Measurements from ENCODE around the gene STIM2. TPM values are rescaled to one million over a fixed set of nuclear protein-coding genes. Genes with fewer than 3 reads are reported as not detected.

STIM2 gene
- polyA plus RNA-seq, 3 donors, result 37.9 to 42.6 (median 41.7) TPM

DNA sequence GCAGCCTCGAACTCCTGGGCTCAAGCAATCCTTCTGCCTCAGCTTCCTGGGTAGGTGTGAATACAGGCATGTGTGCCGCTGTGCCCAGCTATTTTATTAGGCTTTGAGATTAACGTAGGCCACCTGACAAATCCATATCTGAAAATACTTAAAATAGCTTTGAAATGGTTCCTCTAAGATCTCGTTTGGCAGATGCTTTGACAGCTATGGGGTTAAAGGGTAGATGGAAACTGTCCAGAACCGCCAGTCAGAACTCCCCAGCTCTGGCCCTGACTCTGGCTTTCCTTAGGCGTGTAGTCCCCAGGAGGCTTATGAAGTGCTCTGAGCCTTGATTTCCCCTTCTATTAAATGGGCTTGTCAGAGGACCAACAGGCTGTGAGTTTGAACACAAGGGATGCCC lies 32.8 kb upstream of the STIM2 start:
- no peak for DNase-seq (ENCODE audit: extremely low read depth in 1 of 11, low read depth in 9 of 11, low spot score in 4 of 11)

DNA sequence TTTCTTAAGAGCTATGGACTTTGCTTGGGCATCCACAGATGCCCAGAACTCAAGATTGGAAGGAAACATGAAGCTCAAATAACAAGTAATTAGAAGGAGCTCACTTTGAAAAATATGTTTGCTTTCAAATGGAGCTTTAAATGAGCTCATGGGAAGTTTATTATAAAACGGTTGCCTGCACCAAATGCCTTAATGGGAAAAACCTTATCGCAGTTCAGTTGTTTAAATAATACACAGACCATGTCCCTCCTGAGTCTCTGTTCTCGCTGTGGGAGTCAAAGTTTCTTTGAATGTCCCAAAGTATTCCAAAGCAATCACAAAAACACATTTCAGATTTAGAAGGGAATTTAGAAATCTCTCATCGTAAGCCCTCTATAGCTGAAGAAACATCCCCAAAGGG lies 31.6 kb upstream of the STIM2 start:
- DNase-seq (ENCODE audit: extremely low read depth in 1 of 11, low read depth in 9 of 11, low spot score in 4 of 11), result no peak

DNA sequence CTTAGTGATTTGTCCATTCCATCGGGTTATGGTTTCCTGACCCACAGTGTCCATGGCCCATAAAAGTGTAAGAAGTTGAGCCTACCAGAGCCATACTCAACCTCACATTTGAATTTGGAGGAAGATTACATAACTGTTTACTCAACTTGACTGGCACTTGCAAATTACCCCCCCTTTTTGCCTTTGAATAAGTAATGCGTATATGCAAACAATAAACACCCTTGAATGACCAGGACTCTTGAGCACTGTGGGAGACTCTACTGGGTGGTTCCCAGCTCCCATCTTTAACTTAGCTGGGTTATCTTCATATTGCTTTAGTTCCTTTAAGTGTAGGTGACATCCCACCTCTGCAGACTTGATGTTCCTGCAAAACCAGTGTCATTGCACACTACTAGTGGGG lies 30.6 kb upstream of the STIM2 start:
- no peak for DNase-seq (ENCODE audit: extremely low read depth in 1 of 11, low read depth in 9 of 11, low spot score in 4 of 11)

DNA sequence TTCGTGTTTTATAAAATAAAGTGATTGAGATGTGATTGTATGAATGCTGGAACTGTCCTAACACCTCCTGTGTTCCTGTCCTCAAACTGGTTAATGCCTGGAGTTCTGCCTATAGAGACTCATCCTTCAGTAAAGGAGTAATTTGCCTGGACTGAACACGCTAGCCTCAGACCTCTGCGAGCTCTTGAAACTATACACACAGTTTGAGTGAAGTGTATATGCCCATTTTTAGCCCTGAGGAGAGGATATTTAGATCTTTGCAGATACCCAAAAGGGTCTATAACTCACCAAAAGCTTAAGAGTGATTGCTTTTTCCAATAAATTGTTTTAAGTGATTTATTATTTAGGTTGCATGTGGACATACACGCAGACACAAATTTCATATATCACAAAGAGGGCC lies 29.9 kb upstream of the STIM2 start:
- DNase-seq (ENCODE audit: extremely low read depth in 1 of 11, low read depth in 9 of 11, low spot score in 4 of 11), result no peak

DNA sequence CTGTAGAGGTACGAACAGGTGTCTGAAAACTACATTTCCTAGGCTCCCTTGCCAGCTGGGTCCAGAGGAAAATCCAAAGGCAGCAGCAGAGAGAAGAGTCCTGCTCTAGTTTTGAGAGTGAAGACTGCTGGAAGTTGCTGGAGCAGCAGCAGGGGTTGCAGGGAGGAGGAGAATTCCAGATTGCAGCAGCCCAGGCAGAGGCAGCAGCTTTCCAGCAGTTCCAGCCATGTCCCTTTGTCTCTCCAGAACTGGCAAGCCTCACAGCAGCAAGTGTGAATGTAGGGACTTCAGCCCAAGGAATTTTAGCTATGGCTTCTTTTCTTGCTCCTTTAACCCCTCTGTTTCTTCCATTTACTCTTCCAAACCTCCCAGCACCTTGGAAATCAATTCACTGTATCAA lies 24.1 kb upstream of the STIM2 start:
- no peak for DNase-seq (ENCODE audit: extremely low read depth in 1 of 11, low read depth in 9 of 11, low spot score in 4 of 11)

DNA sequence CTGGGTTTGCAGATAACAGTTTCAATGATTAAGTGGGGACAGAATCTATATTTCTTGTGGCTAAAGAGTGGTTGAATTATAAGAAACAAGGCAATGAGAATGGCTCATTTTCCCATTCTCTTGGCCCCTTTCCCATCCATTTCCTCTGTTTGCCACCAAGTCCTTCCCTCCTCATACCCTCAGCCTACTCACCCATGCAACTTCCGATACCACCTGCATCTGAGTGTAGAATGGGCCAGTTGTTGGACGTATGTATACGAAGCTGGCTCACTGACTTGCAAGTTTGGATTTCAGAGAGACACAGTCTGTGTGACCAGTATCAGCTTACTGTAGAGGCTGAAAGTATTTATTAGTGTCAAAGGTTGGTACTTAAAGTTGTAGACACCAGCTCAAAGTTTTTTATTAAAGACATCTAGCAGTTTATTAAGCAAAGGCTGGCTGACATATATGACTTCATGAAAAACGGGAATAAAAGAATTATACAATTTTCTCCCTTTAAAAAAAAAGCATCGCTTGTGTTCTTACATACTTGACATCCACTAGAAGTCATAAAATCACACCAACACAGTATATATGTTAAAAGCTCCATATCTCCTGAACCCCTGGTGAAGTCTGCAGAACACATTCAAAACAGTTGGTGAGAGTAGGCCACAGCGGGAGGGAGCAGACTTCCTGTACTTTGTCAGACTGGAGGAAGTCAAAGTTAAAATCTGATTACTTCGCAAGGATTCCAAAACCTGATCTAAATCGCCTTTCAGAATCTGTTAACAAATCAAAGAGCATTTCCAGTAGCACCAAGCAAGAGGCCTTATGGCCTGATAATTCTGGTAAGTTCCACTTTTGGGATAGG lies 22.4 kb upstream of the STIM2 start:
- no peak for DNase-seq (ENCODE audit: extremely low read depth in 1 of 11, low read depth in 9 of 11, low spot score in 4 of 11)

DNA sequence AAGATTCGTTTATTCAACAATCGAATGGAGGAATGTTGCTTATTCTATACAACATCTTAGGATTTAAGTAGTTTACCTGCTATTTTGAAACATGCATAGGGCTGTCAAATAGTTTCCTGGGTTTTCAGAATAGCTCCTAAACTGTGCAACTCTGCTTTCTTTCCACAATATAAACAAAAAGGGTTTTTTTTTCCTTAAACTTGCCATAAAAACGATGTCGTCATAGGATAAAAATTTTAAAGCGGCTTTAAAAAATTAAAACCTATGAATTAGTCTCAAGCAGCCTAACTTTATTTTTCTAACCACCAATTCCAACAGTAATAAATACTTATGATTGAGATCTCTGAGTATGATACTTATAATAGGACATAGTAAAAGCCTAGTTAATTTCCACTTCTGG lies 21.6 kb upstream of the STIM2 start:
- no peak for DNase-seq (ENCODE audit: extremely low read depth in 1 of 11, low read depth in 9 of 11, low spot score in 4 of 11)

DNA sequence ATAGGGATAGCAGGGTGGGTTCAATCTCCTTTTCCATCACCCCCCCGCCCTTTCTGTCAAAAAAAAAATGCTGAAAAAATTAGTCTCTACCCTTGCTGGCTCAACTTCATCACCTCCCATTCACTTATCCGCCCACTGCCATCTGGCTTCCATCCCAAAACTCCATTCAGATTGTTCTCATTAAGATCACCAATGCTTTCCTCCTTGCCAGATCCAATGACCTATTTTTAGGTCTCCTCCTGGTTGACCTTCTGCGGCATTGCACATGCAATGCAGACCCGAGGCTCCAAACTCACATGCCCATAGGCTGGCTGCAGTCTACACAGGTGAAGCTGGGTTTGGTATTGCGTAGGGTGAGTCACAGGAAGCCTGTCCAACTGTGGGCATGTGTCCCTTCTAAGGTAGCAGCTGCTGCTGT lies 21.1 kb upstream of the STIM2 start:
- DNase-seq (ENCODE audit: extremely low read depth in 1 of 11, low read depth in 9 of 11, low spot score in 4 of 11), result no peak

DNA sequence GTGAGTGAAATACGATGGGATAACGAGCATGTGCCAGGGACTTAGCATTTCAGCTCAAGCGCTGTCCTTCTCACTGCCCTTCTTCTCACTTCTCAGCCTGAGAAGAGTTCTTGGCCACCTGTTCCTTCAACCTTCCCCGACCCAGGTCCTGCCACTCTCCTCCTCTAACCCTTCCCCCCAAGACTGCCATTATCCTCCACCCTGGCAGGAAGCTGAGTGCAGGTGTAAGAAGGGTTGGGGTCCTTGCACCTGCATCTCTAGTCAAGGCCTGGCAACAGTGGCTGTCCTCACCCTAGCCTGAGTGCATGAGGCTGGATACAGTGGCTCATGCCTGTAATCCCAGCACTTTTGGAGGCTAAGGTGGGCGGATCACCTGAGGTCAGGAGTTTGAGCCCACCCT lies 19.9 kb upstream of the STIM2 start:
- DNase-seq (ENCODE audit: extremely low read depth in 1 of 11, low read depth in 9 of 11, low spot score in 4 of 11), result no peak

DNA sequence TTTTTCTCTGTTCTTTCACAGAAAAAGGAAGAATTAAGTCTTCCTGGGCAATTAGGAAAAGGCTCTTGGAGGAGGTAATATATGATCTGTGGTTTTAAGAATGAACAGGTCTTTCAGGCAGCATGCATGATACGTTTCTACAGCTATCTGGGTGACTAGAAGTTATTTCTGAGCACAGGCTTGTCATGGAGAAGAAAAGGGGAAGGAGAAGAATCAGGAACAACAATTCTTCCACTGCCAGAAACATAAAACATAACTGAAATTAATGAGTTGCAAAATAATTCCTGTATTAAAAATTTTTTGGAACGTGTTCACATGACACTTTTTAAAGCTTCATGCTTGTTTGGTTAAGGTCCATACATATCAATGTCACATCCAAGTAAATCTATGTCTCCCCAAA lies 17.7 kb upstream of the STIM2 start:
- no peak for DNase-seq (ENCODE audit: extremely low read depth in 1 of 11, low read depth in 9 of 11, low spot score in 4 of 11)

DNA sequence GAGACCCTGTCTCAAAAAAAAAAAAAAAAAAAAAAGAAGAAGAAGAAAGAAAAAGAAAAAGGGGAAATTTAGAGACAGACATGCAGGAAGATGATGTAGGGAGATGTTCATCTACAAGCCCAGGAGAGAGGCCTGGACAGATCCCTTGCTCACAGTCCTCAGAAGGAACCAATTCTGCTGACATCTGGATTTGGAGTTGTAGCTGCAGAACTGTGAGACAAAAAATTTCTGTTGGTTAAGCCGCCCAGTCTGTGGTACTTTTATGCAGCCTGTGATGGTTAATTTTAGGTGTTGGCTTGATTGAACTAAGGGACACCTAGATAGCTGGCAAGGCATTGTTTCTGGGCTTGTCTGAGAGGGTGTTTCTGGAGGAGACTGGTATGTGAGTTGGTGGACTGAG lies 10.1 kb upstream of the STIM2 start:
- DNase-seq (ENCODE audit: extremely low read depth in 1 of 11, low read depth in 9 of 11, low spot score in 4 of 11), result no peak

DNA sequence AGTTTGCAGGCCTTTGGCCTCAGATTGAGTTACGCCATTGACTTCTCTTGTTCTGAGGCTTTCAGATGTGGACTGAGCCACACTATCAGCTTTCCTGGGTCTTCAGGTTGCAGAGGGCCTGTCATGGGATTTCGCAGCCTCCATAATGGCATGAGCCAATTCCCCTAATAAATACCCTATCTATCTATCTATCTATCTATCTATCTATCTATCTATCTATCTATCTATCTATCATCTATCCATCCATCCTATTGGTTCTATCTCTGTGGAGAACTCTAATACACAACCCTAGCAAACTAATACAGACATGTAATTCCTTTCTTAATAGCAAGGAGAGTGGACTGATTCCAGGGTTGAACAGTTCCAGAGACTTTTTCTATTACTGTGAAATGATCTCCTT lies 9.5 kb upstream of the STIM2 start:
- DNase-seq (ENCODE audit: extremely low read depth in 1 of 11, low read depth in 9 of 11, low spot score in 4 of 11), result no peak

DNA sequence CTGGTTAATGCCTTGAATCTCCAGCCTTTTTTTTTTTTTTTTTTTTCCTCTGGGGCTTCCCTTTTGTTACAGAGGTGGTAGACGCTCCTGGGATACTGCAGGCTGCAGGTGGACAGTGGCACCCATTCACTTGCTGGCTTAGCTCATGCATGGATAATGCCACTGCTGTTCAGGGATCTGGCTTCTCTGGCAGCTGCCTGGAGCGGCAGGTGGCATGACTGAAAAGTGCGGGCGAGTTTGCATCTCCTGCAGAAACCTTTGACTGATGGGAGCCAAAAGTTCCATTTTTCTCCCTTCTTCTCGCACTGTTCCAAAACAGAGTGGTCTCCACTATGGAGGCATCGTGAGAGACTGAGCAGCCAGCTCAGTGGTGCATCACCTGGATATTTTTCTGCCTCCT lies 5.9 kb upstream of the STIM2 start:
- no peak for DNase-seq (ENCODE audit: extremely low read depth in 1 of 11, low read depth in 9 of 11, low spot score in 4 of 11)

DNA sequence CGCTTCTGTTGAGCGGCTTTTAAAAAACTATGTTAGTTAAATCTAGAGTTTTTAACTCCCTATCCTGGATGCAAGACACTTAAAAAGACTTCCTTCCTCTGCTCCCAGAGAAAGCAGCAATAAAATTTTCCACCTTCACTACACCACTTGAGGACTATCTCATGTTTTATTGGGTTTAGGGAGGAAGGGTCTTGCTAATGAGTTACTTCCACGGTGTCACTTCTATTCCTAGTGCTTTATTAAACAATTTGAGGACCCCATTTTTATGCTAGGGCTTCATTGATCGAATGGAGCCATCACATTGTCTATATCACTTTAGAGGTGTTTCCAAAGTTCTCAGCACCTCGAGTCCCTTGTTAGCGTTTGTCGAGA lies 3.7 kb upstream of the STIM2 start:
- peak in 1 of 11 donors; percentile 48 for DNase-seq (ENCODE audit: extremely low read depth in 1 of 11, low read depth in 9 of 11, low spot score in 4 of 11)

DNA sequence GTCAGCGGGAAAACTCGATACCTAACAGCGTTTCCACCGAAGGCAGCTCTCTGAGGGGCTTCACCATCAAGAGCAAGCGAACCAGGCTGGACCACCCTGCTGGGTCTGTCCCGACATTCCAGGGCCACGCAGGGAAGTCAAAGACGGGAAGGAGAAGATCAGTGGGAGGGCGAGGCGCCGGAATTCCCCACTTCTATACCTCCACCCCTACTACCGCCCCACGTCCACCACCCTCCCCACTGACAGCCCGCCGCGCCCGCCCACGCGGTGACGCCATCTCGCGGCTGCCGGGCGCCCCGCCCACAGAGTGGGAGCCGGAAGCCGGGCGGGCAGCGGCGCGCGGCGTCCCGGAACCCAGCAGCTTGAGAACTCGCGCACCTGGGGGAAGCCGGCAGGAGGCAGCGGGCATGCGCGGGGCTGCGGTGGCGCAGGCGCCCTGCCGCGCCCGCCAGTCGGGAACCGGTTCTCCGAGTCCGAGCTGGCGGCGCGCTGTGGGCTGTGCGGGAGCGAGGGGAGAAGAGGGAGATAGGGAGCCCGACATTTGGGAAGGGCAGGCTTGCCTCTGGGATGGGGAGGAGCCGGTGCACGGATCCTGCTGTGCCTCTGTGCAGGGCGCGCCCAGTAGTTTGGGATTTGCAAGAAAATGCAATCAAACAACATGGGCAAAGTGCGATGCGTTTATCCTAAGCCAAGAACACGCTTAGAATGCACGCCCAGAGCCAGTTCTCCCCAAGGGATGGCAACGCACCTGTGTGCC lies 3.2 kb upstream of the STIM2 start:
- peak; percentile 56 to 87 (median 80) for DNase-seq (ENCODE audit: extremely low read depth in 1 of 11, low read depth in 9 of 11, low spot score in 4 of 11)

DNA sequence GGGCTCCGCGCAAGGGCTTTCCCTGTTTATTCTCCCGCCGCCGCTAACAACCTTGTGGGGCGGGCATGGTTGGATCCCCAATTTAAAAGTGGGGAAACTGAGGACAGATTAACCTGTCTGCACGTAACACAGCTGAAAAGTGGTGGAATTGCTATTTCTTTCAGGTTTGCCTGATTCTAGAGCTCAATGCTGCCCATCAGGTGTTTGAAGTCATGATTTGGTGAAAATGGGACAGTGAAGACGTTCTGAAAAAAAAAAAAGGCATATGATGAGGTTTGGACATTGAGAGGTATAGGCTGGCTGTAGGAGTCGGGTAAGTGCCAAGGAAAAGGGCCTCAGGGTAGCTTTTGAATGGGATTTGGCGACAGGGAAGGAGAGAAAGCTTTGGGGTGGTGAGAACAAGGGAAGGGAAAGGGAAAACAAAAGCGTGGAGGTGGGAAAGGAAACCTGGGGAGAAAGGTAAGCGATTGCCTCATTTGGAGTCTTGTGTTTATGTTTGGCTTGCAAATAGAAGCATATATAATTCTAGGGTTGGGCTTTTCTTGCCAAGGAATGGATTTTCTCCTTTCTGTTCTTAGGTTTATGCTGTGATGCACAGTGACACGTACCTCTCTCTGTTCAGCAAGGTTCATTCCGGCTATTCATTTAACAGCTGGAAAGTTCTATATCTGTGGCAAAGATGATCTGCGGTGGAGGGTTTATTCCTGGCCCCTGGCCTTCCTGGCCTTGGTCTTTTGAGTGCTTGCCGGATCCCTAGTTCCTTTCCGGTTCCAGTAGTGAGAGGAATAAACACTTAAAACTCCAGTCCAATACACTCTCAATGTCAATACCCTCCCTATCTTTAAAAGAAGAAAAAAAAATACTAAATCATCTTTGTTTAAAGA lies 2.4 kb upstream of the STIM2 start:
- no peak for DNase-seq (ENCODE audit: extremely low read depth in 1 of 11, low read depth in 9 of 11, low spot score in 4 of 11)

DNA sequence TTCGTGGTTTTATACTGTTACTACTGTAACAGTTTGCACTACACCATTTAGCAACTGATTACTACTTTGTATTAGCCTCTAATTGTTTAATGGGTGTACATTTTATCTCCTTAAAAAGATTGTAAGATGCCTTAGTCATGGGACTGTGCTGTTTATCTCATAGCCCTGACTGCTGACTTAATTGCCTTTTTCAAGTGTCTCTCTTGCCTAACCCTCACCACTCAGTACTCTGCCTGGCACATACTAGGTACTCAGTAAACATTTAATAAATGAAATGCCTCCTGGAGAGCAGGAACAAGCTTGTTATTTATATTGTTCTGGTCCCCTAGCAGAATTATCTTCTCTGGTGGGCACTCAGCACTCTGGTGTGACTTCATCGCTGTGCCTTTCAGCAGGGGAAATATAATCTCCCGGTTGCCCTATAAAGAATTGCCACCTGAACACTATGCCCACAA lies 1.7 kb upstream of the STIM2 start:
- no peak for DNase-seq (ENCODE audit: extremely low read depth in 1 of 11, low read depth in 9 of 11, low spot score in 4 of 11)

DNA sequence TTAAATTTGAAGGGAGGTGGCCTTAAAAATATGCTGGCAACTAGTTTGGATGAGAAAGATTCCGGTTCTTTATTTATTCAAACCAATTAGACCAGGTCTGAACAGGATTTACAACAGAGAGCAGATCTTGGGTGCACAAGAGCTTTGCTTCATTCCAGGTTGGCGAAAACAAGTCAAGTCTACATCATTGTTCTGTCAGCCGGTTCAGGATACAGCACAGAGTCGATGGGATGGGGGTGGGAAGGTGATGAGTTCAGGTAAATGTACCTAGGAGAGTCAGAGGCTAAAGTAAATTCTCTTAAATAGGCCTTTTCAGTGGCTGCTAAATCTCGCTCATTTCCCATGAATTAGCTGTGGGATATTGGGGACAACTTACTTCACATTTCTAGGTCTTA lies 882 bp upstream of the STIM2 start:
- DNase-seq (ENCODE audit: extremely low read depth in 1 of 11, low read depth in 9 of 11, low spot score in 4 of 11), result no peak

DNA sequence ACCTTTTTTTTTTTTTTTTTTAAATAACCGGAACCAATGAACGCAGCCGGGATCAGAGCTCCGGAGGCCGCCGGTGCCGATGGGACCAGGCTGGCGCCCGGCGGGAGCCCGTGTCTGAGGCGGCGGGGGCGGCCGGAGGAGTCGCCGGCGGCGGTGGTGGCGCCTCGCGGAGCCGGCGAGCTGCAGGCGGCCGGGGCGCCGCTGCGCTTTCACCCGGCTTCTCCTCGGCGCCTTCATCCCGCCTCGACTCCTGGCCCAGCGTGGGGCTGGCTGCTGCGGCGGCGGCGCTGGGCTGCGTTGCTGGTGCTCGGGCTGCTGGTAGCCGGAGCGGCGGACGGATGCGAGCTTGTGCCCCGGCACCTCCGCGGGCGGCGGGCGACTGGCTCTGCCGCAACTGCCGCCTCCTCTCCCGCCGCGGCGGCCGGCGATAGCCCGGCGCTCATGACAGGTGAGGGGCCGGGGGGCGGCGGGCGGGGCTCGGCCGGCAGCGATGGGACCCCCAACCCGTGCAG lies 337 bp downstream of the STIM2 start:
- peak in 2 of 11 donors; percentile 45 to 56 for DNase-seq (ENCODE audit: extremely low read depth in 1 of 11, low read depth in 9 of 11, low spot score in 4 of 11)
